Ascending aorta (tissue), 2 donors: ENCODE data around the gene TMOD1. TPM values are rescaled to one million over a fixed set of nuclear protein-coding genes. Genes with fewer than 3 reads are reported as not detected.

Experiments
- DNase-seq, 2 donors: peaks; one replicate each; pipeline ENCODE4 v3.0.0-alpha.2; 2019; ENCODE audit warnings: low spot score in 2 of 2
- H3K27ac ChIP-seq, 2 donors: fragments of 200-600 bp; sonication (generic); one replicate each; pipeline ENCODE4 v1.5.1; 2016 to 2017; ENCODE audit warnings: mild to moderate bottlenecking in 1 of 2
- H3K27me3 ChIP-seq: fragments of 200-600 bp; sonication (generic); one replicate; pipeline ENCODE4 v1.5.1; 2017
- H3K36me3 ChIP-seq, 2 donors: fragments of 200-600 bp; sonication (generic); one replicate each; pipeline ENCODE4 v1.5.1; 2016
- H3K4me1 ChIP-seq, 2 donors: fragments of 200-600 bp; sonication (generic); one replicate each; pipeline ENCODE4 v1.5.1; 2016 to 2017; ENCODE audit warnings: mild to moderate bottlenecking in 1 of 2
- H3K4me3 ChIP-seq, 2 donors: fragments of 200-600 bp; sonication (generic); one replicate each; pipeline ENCODE4 v1.5.1; 2016 to 2017; ENCODE audit warnings: mild to moderate bottlenecking in 1 of 2
- H3K9me3 ChIP-seq, 2 donors: fragments of 200-600 bp; sonication (generic); one replicate each; pipeline ENCODE4 v1.5.1; 2016
- CTCF ChIP-seq, 3 experiments: fragments of 200-600 bp in 2 of 3; fragments of 450-650 bp in 1 of 3; sonication (generic) in 2 of 3; IDR thresholded peaks; one replicate each; pipeline ENCODE4 v1.5.1; 2016 to 2019; ENCODE audit warnings: antibody characterized with exemption in 3 of 3, mild to moderate bottlenecking in 1 of 3, moderate library complexity in 1 of 3
- intact Hi-C: fragments of 100-400 bp; cut with DNase I; formaldehyde crosslinking; loops from one replicate; pipeline ENCODE4 v1.15.1; 2023
- total RNA-seq: library from RNA; depleted of rRNA; stranded (reverse); fragments of >200 nt; gene quantifications from one replicate; pipeline ENCODE4 v1.1.0, GENCODE V29; 2016

TMOD1 gene
- total RNA-seq, 1 donor from 2014 or later, result 17.1 TPM

GRCh38 chr9:97500765-97501176, 695 bp upstream of the TMOD1 start:
- Histone ChIP-seq H3K27me3 (no peaks in the 10 kb centered on the region), H3K27ac (peak overlapping the region; percentile 47 to 68), H3K36me3 (peaks cover 0 to 4% of the 10 kb centered on the region in 2 donors), H3K9me3 (no peaks in the 10 kb centered on the region), H3K4me3 (peak overlapping the region; percentile 84 to 99), H3K4me1 (peaks cover 0 to 27% of the 10 kb centered on the region in 2 donors)
- no peak for TF ChIP-seq CTCF (IDR thresholded peaks at IDR 0.05)
- intact Hi-C loops, result loop anchor here (1.0 to 2.0 kb wide), 4 partner anchors 32 to 133 kb away; partner anchors contain the start of genes NCBP1 and TSTD2
- no peak for DNase-seq

GRCh38 chr9:97501972-97502221, 431 bp downstream of the TMOD1 start:
- intact Hi-C loops, result loop anchor here (1.0 to 2.0 kb wide), 4 partner anchors 33 to 131 kb away; partner anchors contain the start of genes NCBP1 and TSTD2
- no peak for TF ChIP-seq CTCF (IDR thresholded peaks at IDR 0.05)
- H3K9me3 ChIP-seq, result no peaks in the 10 kb centered on the region
- no peak for DNase-seq
- no peaks in the 10 kb centered on the region for H3K36me3 ChIP-seq
- H3K27me3 ChIP-seq, result no peaks in the 10 kb centered on the region
- peak overlapping the region; percentile 88 to 91 for H3K27ac ChIP-seq
- peak overlapping the region; percentile 84 to 99 for H3K4me3 ChIP-seq
- H3K4me1 ChIP-seq, result peaks cover 0 to 31% of the 10 kb centered on the region in 2 donors

GRCh38 chr9:97502222-97502983, 937 bp downstream of the TMOD1 start:
- Histone ChIP-seq H3K4me1 (peaks cover 0 to 33% of the 10 kb centered on the region in 2 donors), H3K27me3 (no peaks in the 10 kb centered on the region), H3K27ac (peak overlapping the region; percentile 88 to 91), H3K9me3 (no peaks in the 10 kb centered on the region), H3K4me3 (peak overlapping the region; percentile 84 to 99), H3K36me3 (no peaks in the 10 kb centered on the region)
- no peak for DNase-seq
- no peak for TF ChIP-seq CTCF (IDR thresholded peaks at IDR 0.05)
- intact Hi-C loops, result no loop called here

GRCh38 chr9:97502984-97503861, 1.8 kb downstream of the TMOD1 start:
- intact Hi-C loops, result no loop called here
- H3K27me3 ChIP-seq, result no peaks in the 10 kb centered on the region
- no peak for TF ChIP-seq CTCF (IDR thresholded peaks at IDR 0.05)
- H3K27ac ChIP-seq, result peak overlapping the region; percentile 88 to 91
- no peaks in the 10 kb centered on the region for H3K9me3 ChIP-seq
- H3K4me3 ChIP-seq, result peak overlapping the region; percentile 84 to 99
- no peak for DNase-seq
- peaks cover 0 to 33% of the 10 kb centered on the region in 2 donors for H3K4me1 ChIP-seq
- H3K36me3 ChIP-seq, result no peaks in the 10 kb centered on the region

- Histone ChIP-seq H3K36me3 (no peaks in the 10 kb centered on the region), H3K27me3 (no peaks in the 10 kb centered on the region), H3K4me1 (peaks cover 0 to 33% of the 10 kb centered on the region in 2 donors), H3K4me3 (peak overlapping the region; percentile 84 to 99), H3K27ac (peak overlapping the region; percentile 88 to 91), H3K9me3 (no peaks in the 10 kb centered on the region)
- DNase-seq, result no peak
- no peak for TF ChIP-seq CTCF (IDR thresholded peaks at IDR 0.05)
- intact Hi-C loops, result no loop called here
Measured at GRCh38 chr9:97503862-97504210, 2.4 kb downstream of the TMOD1 start.
